ENCODE results near the gene HECA. TPM values are rescaled to one million over a fixed set of nuclear protein-coding genes. Genes with fewer than 3 reads are reported as not detected.
"Not testable (repeated sequence)": the region's sequence is repeated elsewhere in the genome, so short reads cannot be mapped to it uniquely, and the experiment has no call there.

HECA gene
- total and polyA plus RNA-seq, 2 experiments from 2014 or later, result 2.4 to 8.1 TPM

GRCh38 chr6:139210766-139211165 is 75.9 kb downstream of the HECA start:
- H3K79me2 ChIP-seq (replicated peaks; ENCODE audit: insufficient read depth); H3K4me3 ChIP-seq; H3K4me1 ChIP-seq (ENCODE audit: insufficient read depth); ATAC-seq; H3F3A ChIP-seq (replicated peaks; ENCODE audit: low read depth); H3K4me1 Mint-ChIP-seq; H3K27ac ChIP-seq (ENCODE audit: low read depth); H3K4me3 Mint-ChIP-seq; H4K20me1 ChIP-seq (replicated peaks; ENCODE audit: insufficient read depth); H2AFZ ChIP-seq; H3K27me3 ChIP-seq (ENCODE audit: insufficient read depth); H3K27me3 Mint-ChIP-seq (ENCODE audit: insufficient read depth, low read depth, poor library complexity); H3K9me2 ChIP-seq (ENCODE audit: insufficient read depth); H3K27ac Mint-ChIP-seq; DNase-seq (ENCODE audit: low spot score); H3K4me2 ChIP-seq: not testable (repeated sequence)
- Mint-ChIP-seq H3K9me3 (peaks cover 55% of the 10 kb centered on the region), H3K36me3 (ENCODE audit: low read depth) (peaks cover 29% of the 10 kb centered on the region)
- peaks cover 13% of the 10 kb centered on the region; the same call in 1 of the 2 replicates for H3K36me3 ChIP-seq (ENCODE audit: insufficient read depth)

- H3K36me3 Mint-ChIP-seq (ENCODE audit: low read depth), result peaks cover 23% of the 10 kb centered on the region
- not testable (repeated sequence) for ATAC-seq; H2AFZ ChIP-seq; H3K4me2 ChIP-seq; H3F3A ChIP-seq (replicated peaks; ENCODE audit: low read depth); H3K4me3 Mint-ChIP-seq; H3K4me1 Mint-ChIP-seq; H3K79me2 ChIP-seq (replicated peaks; ENCODE audit: insufficient read depth); H3K9me2 ChIP-seq (ENCODE audit: insufficient read depth); H3K27me3 Mint-ChIP-seq (ENCODE audit: insufficient read depth, low read depth, poor library complexity); H3K4me1 ChIP-seq (ENCODE audit: insufficient read depth); H3K27ac Mint-ChIP-seq; H3K4me3 ChIP-seq; H3K27me3 ChIP-seq (ENCODE audit: insufficient read depth); DNase-seq (ENCODE audit: low spot score); H4K20me1 ChIP-seq (replicated peaks; ENCODE audit: insufficient read depth); H3K27ac ChIP-seq (ENCODE audit: low read depth)
- H3K9me3 Mint-ChIP-seq, result peaks cover 48% of the 10 kb centered on the region
- H3K36me3 ChIP-seq (ENCODE audit: insufficient read depth), result peaks cover 12% of the 10 kb centered on the region; the same call in 1 of the 2 replicates
These were observed 77.6 kb downstream of the HECA start for GRCh38 chr6:139212460-139212859.

GRCh38 chr6:139219271-139219729 is 84.4 kb downstream of the HECA start:
- Histone ChIP-seq H4K20me1 (replicated peaks; ENCODE audit: insufficient read depth) (no peaks in the 10 kb centered on the region), H3K9me2 (ENCODE audit: insufficient read depth) (no peaks in the 10 kb centered on the region), H3F3A (replicated peaks; ENCODE audit: low read depth) (no peaks in the 10 kb centered on the region), H3K4me1 (ENCODE audit: insufficient read depth) (no peaks in the 10 kb centered on the region), H3K27me3 (ENCODE audit: insufficient read depth) (no peaks in the 10 kb centered on the region), H3K27ac (ENCODE audit: low read depth) (no peak overlapping the region), H2AFZ (no peak overlapping the region; the same call in 1 of the 2 replicates), H3K4me3 (no peak overlapping the region), H3K4me2 (no peak overlapping the region), H3K36me3 (ENCODE audit: insufficient read depth) (no peaks in the 10 kb centered on the region), H3K79me2 (replicated peaks; ENCODE audit: insufficient read depth) (no peaks in the 10 kb centered on the region)
- Mint-ChIP-seq H3K27ac (peak overlapping the region; percentile 80), H3K4me1 (peaks cover 5% of the 10 kb centered on the region), H3K4me3 (no peak overlapping the region), H3K36me3 (ENCODE audit: low read depth) (0 out of 3 replicates have a peak, but pooled peaks cover 3% of the 10 kb centered on the region), H3K9me3 (peaks cover 4% of the 10 kb centered on the region; the same call in 2 of the 3 replicates), H3K27me3 (ENCODE audit: insufficient read depth, low read depth, poor library complexity) (peaks cover 2% of the 10 kb centered on the region)
- ATAC-seq (peak; percentile 100), DNase-seq (ENCODE audit: low spot score) (peak; percentile 86)
- TF ChIP-seq REST (IDR thresholded peaks at IDR 0.05; ENCODE audit: unreplicated experiment) (no peak), ZNF114 (CRISPR knock-in tag; IDR thresholded peaks at IDR 0.05) (no peak), ZNF462 (CRISPR knock-in tag; IDR thresholded peaks at IDR 0.05) (peak; percentile 51; the same call in 1 of the 2 replicates), NANOG (IDR thresholded peaks at IDR 0.05; ENCODE audit: borderline replicate concordance) (no peak), ZNF331 (CRISPR knock-in tag; IDR thresholded peaks at IDR 0.05; ENCODE audit: low read depth) (no peak), ETS1 (IDR thresholded peaks at IDR 0.05) (no peak)

Data from GM23338 (cell line).